GM18511 (cell line): Measurements from ENCODE around the gene CYSRT1.

ENCODE experiments used
- ATAC-seq: cut with Tn5 transposase; IDR thresholded peaks from one replicate; pipeline ENCODE4 v1.9.1; 2021; ENCODE audit warnings: mild to moderate bottlenecking, moderate library complexity; ENCODE audit not compliant: unreplicated experiment

CYSRT1 gene

GRCh38 chr9:137224830-137225694 is at the start of gene CYSRT1:
Gene CYSRT1, plus strand, starts transcription at chr9:137225174. Its CDS starts 448 bp downstream, at chr9:137225622.
- ATAC-seq, result no peak

- no peak for ATAC-seq
These were observed 49.5 kb upstream of the CYSRT1 start for GRCh38 chr9:137175345-137175961.

- ATAC-seq, result no peak
These were observed 48.4 kb upstream of the CYSRT1 start for GRCh38 chr9:137176302-137177182.

GRCh38 chr9:137178201-137178938 is 46.6 kb upstream of the CYSRT1 start:
- no peak for ATAC-seq

GRCh38 chr9:137178939-137179630 is 45.9 kb upstream of the CYSRT1 start:
- no peak for ATAC-seq

- ATAC-seq, result no peak
These were observed 45.2 kb upstream of the CYSRT1 start for GRCh38 chr9:137179761-137180160.

GRCh38 chr9:137180491-137180890 is 44.5 kb upstream of the CYSRT1 start:
- no peak for ATAC-seq

- ATAC-seq, result no peak
These were observed 43.3 kb upstream of the CYSRT1 start for GRCh38 chr9:137181680-137182079.

GRCh38 chr9:137182836-137183235 is 42.1 kb upstream of the CYSRT1 start:
- ATAC-seq, result no peak

- ATAC-seq, result no peak
These were observed 40.9 kb upstream of the CYSRT1 start for GRCh38 chr9:137183980-137184595.

GRCh38 chr9:137184881-137185660 is 39.9 kb upstream of the CYSRT1 start:
- ATAC-seq, result no peak

GRCh38 chr9:137185921-137186320 is 39.1 kb upstream of the CYSRT1 start:
- no peak for ATAC-seq

- no peak for ATAC-seq
These were observed 38.6 kb upstream of the CYSRT1 start for GRCh38 chr9:137186385-137186784.

GRCh38 chr9:137187386-137187785 is 37.6 kb upstream of the CYSRT1 start:
- ATAC-seq, result no peak

GRCh38 chr9:137188086-137188489 is 36.9 kb upstream of the CYSRT1 start:
- ATAC-seq, result no peak

- ATAC-seq, result peak; percentile 85
These were observed 36.3 kb upstream of the CYSRT1 start, which contains the start of the genes ANAPC2 and SSNA1 for GRCh38 chr9:137188490-137189296. Gene ANAPC2, minus strand, starts transcription at chr9:137188560. Its CDS starts 28 bp downstream, at chr9:137188532. Gene SSNA1, plus strand, starts transcription at chr9:137188676. Its CDS starts 51 bp downstream, at chr9:137188727.
